Type B pancreatic cell (in vitro differentiated cells): ENCODE measurements around the gene ZNF593. TPM values are rescaled to one million over a fixed set of nuclear protein-coding genes. Genes with fewer than 3 reads are reported as not detected.
A peak's percentile ranks its signal among the peaks of the same experiment; 100 is the strongest.

Experiments
- DNase-seq: peaks from one replicate; pipeline ENCODE4 v3.0.0; 2021; ENCODE audit warnings: mixed read lengths; ENCODE audit not compliant: unreplicated experiment; ENCODE audit errors: extremely low spot score
- H3K27ac Mint-ChIP-seq: 2 replicates; pipeline ENCODE4 v1.8.0; 2021; ENCODE audit warnings: mild to moderate bottlenecking, mixed read lengths
- H3K27me3 Mint-ChIP-seq: 2 replicates; pipeline ENCODE4 v1.8.0; 2021; ENCODE audit warnings: mixed read lengths
- H3K36me3 Mint-ChIP-seq: 2 replicates; pipeline ENCODE4 v1.8.0; 2021; ENCODE audit warnings: mixed read lengths
- H3K4me1 Mint-ChIP-seq: one replicate; pipeline ENCODE4 v1.8.0; 2021; ENCODE audit warnings: mixed read lengths; ENCODE audit not compliant: unreplicated experiment
- H3K4me3 Mint-ChIP-seq: 2 replicates; pipeline ENCODE4 v1.8.0; 2021; ENCODE audit warnings: mild to moderate bottlenecking, mixed read lengths
- H3K9me3 Mint-ChIP-seq: 2 replicates; pipeline ENCODE4 v1.8.0; 2021; ENCODE audit warnings: mixed read lengths
- CTCF ChIP-seq: fragments of 200-600 bp; sonication (generic); conservative IDR thresholded peaks from 2 replicates; pipeline ENCODE4 v1.5.0; 2021; ENCODE audit warnings: antibody characterized with exemption, mild to moderate bottlenecking
- total RNA-seq: library from RNA; stranded (reverse); gene quantifications from 2 replicates; pipeline ENCODE4 v1.2.1, GENCODE V29; 2021; ENCODE audit warnings: low replicate concordance

Gene ZNF593
- total RNA-seq, 1 donor from 2014 or later: 29.7 TPM

GRCh38 chr1:26195805-26196204 lies 26.1 kb downstream of the ZNF593 start:
- Mint-ChIP-seq H3K4me3 (no peak overlapping the region), H3K27ac (no peak overlapping the region), H3K9me3 (no peaks in the 10 kb centered on the region), H3K4me1 (peaks cover 11% of the 10 kb centered on the region), H3K36me3 (no peaks in the 10 kb centered on the region), H3K27me3 (no peaks in the 10 kb centered on the region)
- TF ChIP-seq CTCF: no peak
- DNase-seq: no peak

- no peaks in the 10 kb centered on the region for H3K9me3 Mint-ChIP-seq
- H3K27me3 Mint-ChIP-seq: peaks cover 1% of the 10 kb centered on the region
- no peak for TF ChIP-seq CTCF
- no peak for DNase-seq
- H3K36me3 Mint-ChIP-seq: no peaks in the 10 kb centered on the region
- no peak overlapping the region for H3K27ac Mint-ChIP-seq
- H3K4me3 Mint-ChIP-seq: no peak overlapping the region
- peaks cover 24% of the 10 kb centered on the region for H3K4me1 Mint-ChIP-seq
These were observed 27.6 kb downstream of the ZNF593 start for GRCh38 chr1:26197301-26197700.

GRCh38 chr1:26197813-26198212 lies 28.1 kb downstream of the ZNF593 start:
- peaks cover 24% of the 10 kb centered on the region for H3K4me1 Mint-ChIP-seq

GRCh38 chr1:26200413-26200812 lies 30.7 kb downstream of the ZNF593 start:
- Mint-ChIP-seq H3K4me3 (no peak overlapping the region), H3K36me3 (no peaks in the 10 kb centered on the region), H3K27me3 (peaks cover 18% of the 10 kb centered on the region), H3K27ac (peak overlapping the region; percentile 32), H3K9me3 (no peaks in the 10 kb centered on the region), H3K4me1 (peaks cover 24% of the 10 kb centered on the region)
- TF ChIP-seq CTCF: no peak
- no peak for DNase-seq

More at GRCh38 chr1:26197813-26198212, 28.1 kb downstream of the ZNF593 start:
- Mint-ChIP-seq H3K27ac (no peak overlapping the region), H3K27me3 (peaks cover 6% of the 10 kb centered on the region), H3K4me3 (no peak overlapping the region), H3K9me3 (no peaks in the 10 kb centered on the region), H3K36me3 (no peaks in the 10 kb centered on the region)
- TF ChIP-seq CTCF: no peak
- no peak for DNase-seq

GRCh38 chr1:26203642-26204318 lies 34.1 kb downstream of the ZNF593 start:
- Mint-ChIP-seq H3K4me3 (no peak overlapping the region), H3K36me3 (no peaks in the 10 kb centered on the region), H3K9me3 (no peaks in the 10 kb centered on the region), H3K27me3 (peaks cover 18% of the 10 kb centered on the region), H3K27ac (no peak overlapping the region), H3K4me1 (peaks cover 24% of the 10 kb centered on the region)
- TF ChIP-seq CTCF: no peak
- DNase-seq: no peak
